H1 (cell line): ENCODE results near the gene NR2F2. TPM values are rescaled to one million over a fixed set of nuclear protein-coding genes. Genes with fewer than 3 reads are reported as not detected.

Source experiments
- CTCF ChIA-PET: fragments of 300-600 bp; sonication (Branson Sonifier 250); formaldehyde crosslinking; loops from one replicate; lab custom pipeline; 2021; ENCODE audit not compliant: partially characterized antibody; lab: Charles Lee
- POLR2A ChIA-PET: fragments of 300-600 bp; sonication (Branson Sonifier 250); formaldehyde crosslinking; loops from one replicate; lab custom pipeline; 2021; ENCODE audit warnings: inconsistent platforms; ENCODE audit not compliant: partially characterized antibody; lab: Charles Lee
- DNase-seq, 2 experiments: peaks; one replicate each; pipeline versions ENCODE4 v3.0.0 to v3.0.0-alpha.2; 2010 to 2022; ENCODE audit warnings: low spot score in 2 of 2, low read depth in 1 of 2, mixed read lengths in 1 of 2
- FAIRE-seq: peaks from 2 replicates; lab custom pipeline; 2011; peaks lifted over from hg19 to GRCh38; lab: Jason Lieb, UNC
- H2AFZ ChIP-seq: 2 replicates; pipeline ENCODE4 v1.8.1; 2012; ENCODE audit warnings: low read length, inconsistent platforms
- H2AK5ac ChIP-seq: 2 replicates; pipeline ENCODE4 v1.6.1; 2013; ENCODE audit warnings: low read depth, low read length
- H2BK120ac ChIP-seq: replicated peaks from 2 replicates; pipeline ENCODE3; 2013; ENCODE audit warnings: low read depth, low read length, inconsistent platforms
- H2BK12ac ChIP-seq: 2 replicates; pipeline ENCODE4 v1.6.1; 2013; ENCODE audit warnings: low read depth, low read length
- H2BK15ac ChIP-seq: 2 replicates; pipeline ENCODE4 v1.6.1; 2013; ENCODE audit warnings: low read length
- H2BK20ac ChIP-seq: 2 replicates; pipeline ENCODE4 v1.6.1; 2013; ENCODE audit warnings: low read length
- H2BK5ac ChIP-seq: 2 replicates; pipeline ENCODE4 v1.6.1; 2013; ENCODE audit warnings: low read depth, low read length
- H3K14ac ChIP-seq: 2 replicates; pipeline ENCODE4 v1.6.1; 2013; ENCODE audit warnings: inconsistent platforms; ENCODE audit not compliant: insufficient read length
- H3K18ac ChIP-seq: 2 replicates; pipeline ENCODE4 v1.6.1; 2013; ENCODE audit warnings: low read length; ENCODE audit errors: extremely low read depth
- H3K23ac ChIP-seq: 2 replicates; pipeline ENCODE4 v1.6.1; 2013; ENCODE audit warnings: inconsistent platforms; ENCODE audit not compliant: insufficient read length
- H3K23me2 ChIP-seq: 2 replicates; pipeline ENCODE4 v1.6.1; 2013; ENCODE audit warnings: low read depth, low read length
- H3K27ac ChIP-seq: 2 replicates; pipeline ENCODE4 v1.6.1; 2011; ENCODE audit warnings: low read depth, low read length, inconsistent platforms
- H3K27me3 ChIP-seq, 4 experiments: replicated peaks in 1 of 4; 1 replicate in 1 of 4; 2 replicates in 3 of 4; pipeline versions ENCODE4 v1.6.1 to v1.8.1; 2011 to 2013; ENCODE audit warnings: low read length in 3 of 4, mild to moderate bottlenecking in 3 of 4, inconsistent platforms in 2 of 4, mixed read lengths in 2 of 4, moderate library complexity in 1 of 4; ENCODE audit not compliant: control insufficient read depth in 3 of 4, insufficient read depth in 3 of 4; ENCODE audit errors: extremely low read depth in 1 of 4
- H3K36me3 ChIP-seq, 4 experiments: 2 replicates each; pipeline versions ENCODE4 v1.6.1 to v1.8.1; 2011 to 2013; ENCODE audit warnings: mild to moderate bottlenecking in 4 of 4, low read length in 3 of 4, moderate library complexity in 2 of 4, control low read depth in 1 of 4, inconsistent platforms in 1 of 4; ENCODE audit not compliant: insufficient read depth in 4 of 4, control insufficient read depth in 2 of 4
- H3K4ac ChIP-seq: replicated peaks from 2 replicates; pipeline ENCODE3; 2013; ENCODE audit warnings: low read length, low read depth, mixed read lengths, inconsistent platforms; ENCODE audit not compliant: insufficient read length
- H3K4me1 ChIP-seq, 4 experiments: replicated peaks in 1 of 4; 1 replicate in 1 of 4; 2 replicates in 3 of 4; pipeline versions ENCODE4 v1.6.1 to v1.8.1; 2011 to 2013; ENCODE audit warnings: low read length in 3 of 4, inconsistent platforms in 2 of 4, mixed read lengths in 1 of 4; ENCODE audit not compliant: insufficient read depth in 4 of 4, control insufficient read depth in 3 of 4
- H3K4me2 ChIP-seq, 2 experiments: 2 replicates each; pipeline versions ENCODE4 v1.6.1 to v1.8.1; 2011 to 2013; ENCODE audit warnings: low read depth in 2 of 2, low read length in 2 of 2, control low read depth in 1 of 2, inconsistent platforms in 1 of 2, mild to moderate bottlenecking in 1 of 2; ENCODE audit not compliant: insufficient read depth in 1 of 2
- H3K4me3 ChIP-seq, 4 experiments: fragments of 200-600, 300-600 bp in 1 of 4; sonication (generic), shearing (Covaris generic), sonication (Bioruptor Twin) in 1 of 4; 2 replicates each; pipeline versions ENCODE4 v1.5.1 to v1.8.1; 2011 to 2016; ENCODE audit warnings: low read length in 4 of 4, low read depth in 3 of 4, control low read depth in 2 of 4, inconsistent platforms in 2 of 4, mild to moderate bottlenecking in 2 of 4, mixed read lengths in 1 of 4, moderate library complexity in 1 of 4; ENCODE audit not compliant: insufficient read depth in 2 of 4; ENCODE audit errors: extremely low read depth in 1 of 4
- H3K56ac ChIP-seq: replicated peaks from 2 replicates; pipeline ENCODE3; 2013; ENCODE audit warnings: low read depth, mild to moderate bottlenecking, mixed read lengths, low read length, inconsistent platforms; ENCODE audit not compliant: insufficient read length
- H3K79me1 ChIP-seq: 2 replicates; pipeline ENCODE4 v1.6.1; 2013; ENCODE audit warnings: low read depth, low read length, control low read depth
- H3K79me2 ChIP-seq, 2 experiments: 2 replicates each; pipeline versions ENCODE4 v1.6.1 to v1.8.1; 2012 to 2013; ENCODE audit warnings: low read length in 2 of 2, mild to moderate bottlenecking in 2 of 2, inconsistent platforms in 1 of 2; ENCODE audit not compliant: insufficient read depth in 2 of 2, control insufficient read depth in 1 of 2
- H3K9ac ChIP-seq, 4 experiments: replicated peaks in 1 of 4; 1 replicate in 1 of 4; 2 replicates in 3 of 4; pipeline versions ENCODE4 v1.6.1 to v1.8.1; 2011 to 2013; ENCODE audit warnings: low read depth in 3 of 4, low read length in 3 of 4, control low read depth in 2 of 4, mild to moderate bottlenecking in 2 of 4, moderate library complexity in 2 of 4, inconsistent platforms in 1 of 4; ENCODE audit errors: extremely low read depth in 1 of 4
- H3K9me3 ChIP-seq, 2 experiments: 2 replicates each; pipeline versions ENCODE4 v1.6.1 to v1.8.1; 2012 to 2013; ENCODE audit warnings: mild to moderate bottlenecking in 2 of 2, moderate library complexity in 2 of 2, control low read depth in 1 of 2, inconsistent platforms in 1 of 2, low read depth in 1 of 2, low read length in 1 of 2, mixed read lengths in 1 of 2; ENCODE audit not compliant: insufficient read depth in 2 of 2
- H4K20me1 ChIP-seq, 2 experiments: replicated peaks in 1 of 2; 2 replicates each; pipeline versions ENCODE3 to v1.8.1; 2011 to 2013; ENCODE audit warnings: inconsistent platforms in 2 of 2, low read length in 2 of 2, mild to moderate bottlenecking in 1 of 2; ENCODE audit not compliant: insufficient read depth in 2 of 2, control insufficient read depth in 1 of 2
- H4K5ac ChIP-seq: 2 replicates; pipeline ENCODE4 v1.6.1; 2013; ENCODE audit warnings: low read length, low read depth, mixed read lengths, inconsistent platforms; ENCODE audit not compliant: insufficient read length
- H4K8ac ChIP-seq: 2 replicates; pipeline ENCODE4 v1.8.0; 2013; ENCODE audit warnings: mild to moderate bottlenecking, moderate library complexity, low read length, inconsistent platforms; ENCODE audit not compliant: insufficient read depth; ENCODE audit errors: extremely low read depth
- H4K91ac ChIP-seq: replicated peaks from 2 replicates; pipeline ENCODE3; 2013; ENCODE audit warnings: low read length, mixed read lengths, inconsistent platforms; ENCODE audit not compliant: insufficient read length
- ASH2L ChIP-seq: fragments of 200-600, 300-600 bp; sonication (generic); IDR thresholded peaks from one replicate; pipeline ENCODE4 v1.7.1; 2017; ENCODE audit warnings: low read length
- CTBP2 ChIP-seq: IDR thresholded peaks from 2 replicates; pipeline ENCODE4 v1.7.0; 2011; ENCODE audit warnings: borderline replicate concordance, mild to moderate bottlenecking, moderate library complexity, mixed read lengths, low read length; ENCODE audit not compliant: insufficient read depth, insufficient read length
- EGR1 ChIP-seq: IDR thresholded peaks from 2 replicates; pipeline ENCODE4 v1.6.1; 2011; ENCODE audit warnings: low read depth, low read length, borderline replicate concordance
- GTF2F1 ChIP-seq: IDR thresholded peaks from 2 replicates; pipeline ENCODE4 v1.6.1; 2012; ENCODE audit warnings: low read depth, low read length, improper control_type of control experiment, borderline replicate concordance
- KDM4A ChIP-seq: IDR thresholded peaks from one replicate; pipeline ENCODE4 v1.7.1; 2012; ENCODE audit warnings: low read depth, mild to moderate bottlenecking, moderate library complexity, low read length, inconsistent platforms; ENCODE audit not compliant: severe bottlenecking
- POLR2A ChIP-seq, 2 experiments: IDR thresholded peaks; 1 replicate in 1 of 2; 2 replicates in 1 of 2; pipeline ENCODE4 v1.6.1; 2011; ENCODE audit warnings: low read depth in 2 of 2, low read length in 2 of 2, mild to moderate bottlenecking in 2 of 2; ENCODE audit errors: control extremely low read depth in 1 of 2
- RAD21 ChIP-seq, 2 experiments: IDR thresholded peaks in 1 of 2; conservative IDR thresholded peaks in 1 of 2; 2 replicates each; pipeline ENCODE4 v1.6.1; 2011; ENCODE audit warnings: low read depth in 2 of 2, low read length in 2 of 2, improper control_type of control experiment in 1 of 2, inconsistent platforms in 1 of 2, mild to moderate bottlenecking in 1 of 2, moderate library complexity in 1 of 2
- WGBS, 2 experiments: shearing (Covaris generic) in 1 of 2; methylation state at CpG; one replicate each; pipeline versions ENCODE4 v1.1.6 to v1.1.7; 2013 to 2015; ENCODE audit warnings: low lambda C conversion rate in 2 of 2, mixed read lengths in 2 of 2, inconsistent platforms in 1 of 2, low coverage in 1 of 2, missing lambda C conversion rate in 1 of 2; ENCODE audit not compliant: insufficient replicate concordance in 2 of 2, insufficient coverage in 1 of 2, insufficient read length in 1 of 2; ENCODE audit errors: extremely low coverage in 1 of 2, missing lambda C conversion rate in 1 of 2; 5-methylcytosine and 5-hydroxymethylcytosine counted together
- polyA plus RNA-seq, 7 experiments: library from polyadenylated mRNA; depleted of rRNA in 3 of 7; stranded (reverse) in 5 of 7; unstranded in 2 of 7; fragments of >200 nt in 5 of 7; fragments of 200-250 nt in 2 of 7; gene quantifications; 1 replicate in 5 of 7; 2 replicates in 1 of 7; 4 replicates in 1 of 7; pipeline versions ENCODE4 v1.2.1 to v1.2.3, GENCODE V29; 2011 to 2013; ENCODE audit warnings: missing spikeins in 2 of 7, mixed read lengths in 2 of 7
- total RNA-seq: library from RNA; stranded (reverse); fragmentation: NEBNext Ultra II Directional; extraction: Animal tissue kit (Norgen Biotek cat#: 25700); gene quantifications from 2 replicates; pipeline ENCODE4 v1.2.1, GENCODE V29; 2021
- TF ChIP-seq, protein P1 (sequence below), 3 experiments: IDR thresholded peaks; 1 replicate in 2 of 3; 2 replicates in 1 of 3; pipeline versions ENCODE4 v1.5.1 to v1.6.1; 2011; ENCODE audit warnings: low read length in 3 of 3, mild to moderate bottlenecking in 3 of 3, inconsistent platforms in 2 of 3, low read depth in 1 of 3, moderate library complexity in 1 of 3; ENCODE audit not compliant: insufficient read depth in 1 of 3; ENCODE audit errors: control extremely low read depth in 1 of 3

NR2F2 gene
- total and polyA plus RNA-seq, 2 of the 8 experiments (the other 6 are each of a cell fraction or from before 2014, with no cell fraction given), result 0.03 TPM; not detected in 1

GRCh38 chr15:96353930-96354730 is 23.6 kb downstream of the NR2F2 start:
- H4K5ac ChIP-seq, result no peak overlapping the region
- FAIRE-seq (no peak), DNase-seq (peak in 1 of 2 experiments; percentile 81)
- peak overlapping the region; percentile 58 to 70 for H3K4me2 ChIP-seq
- H2BK20ac ChIP-seq, result no peak overlapping the region
- no peak overlapping the region for H3K18ac ChIP-seq
- peaks cover 16 to 33% of the 10 kb centered on the region in 2 experiments for H4K20me1 ChIP-seq
- H2AFZ ChIP-seq, result no peak overlapping the region
- no peak overlapping the region for H2AK5ac ChIP-seq
- no peak overlapping the region for H3K14ac ChIP-seq
- no peak overlapping the region for H3K23ac ChIP-seq
- no peaks in the 10 kb centered on the region for H3K36me3 ChIP-seq
- H3K4me1 ChIP-seq, result peaks cover 3 to 22% (median 10%) of the 10 kb centered on the region in 4 experiments; a peak in 6 of 7 replicates
- H3K4me3 ChIP-seq, result peak overlapping the region; percentile 26 to 53 (median 32); a peak in 7 of 8 replicates
- no peak overlapping the region for H4K8ac ChIP-seq
- ChIA-PET CTCF (interaction anchor here (0.6 to 4.9 kb wide), 21 partner anchors 9 to 1776 kb away, joined by 3 to 58 read pairs (median 5); partner anchors contain the start of gene NR2F2), POLR2A (interaction anchor here (0.6 to 1.2 kb wide), 5 partner anchors 9 to 56 kb away, joined by 3 read pairs; no protein-coding TSS in a partner anchor)
- no peak overlapping the region for H2BK15ac ChIP-seq
- H3K23me2 ChIP-seq, result peaks cover 1% of the 10 kb centered on the region; the same call in 1 of the 2 replicates
- no peak overlapping the region for H3K27ac ChIP-seq
- H3K79me1 ChIP-seq, result no peaks in the 10 kb centered on the region
- no peak overlapping the region for H3K4ac ChIP-seq
- H3K79me2 ChIP-seq, result no peaks in the 10 kb centered on the region
- H2BK12ac ChIP-seq, result 0 out of 2 replicates have a peak overlapping the region, but pooled peaks have one; percentile 27
- H2BK120ac ChIP-seq, result no peak overlapping the region
- no peak overlapping the region for H3K9ac ChIP-seq
- 5% methylated on average over 61 of the region's 67 CpGs; no CpG with 5 or more reads in 1 of the 2 experiments for WGBS, 2 experiments
- peaks cover 93 to 100% (median 99%) of the 10 kb centered on the region in 4 experiments for H3K27me3 ChIP-seq
- no peaks in the 10 kb centered on the region for H3K9me3 ChIP-seq
- H3K56ac ChIP-seq, result no peak overlapping the region
- H4K91ac ChIP-seq, result no peak overlapping the region
- H2BK5ac ChIP-seq, result no peak overlapping the region
- TF ChIP-seq GTF2F1 (no peak), KDM4A (peak; percentile 37), EGR1 (0 out of 2 replicates have a peak, but pooled peaks have one; percentile 14), ASH2L (peak; percentile 46), RAD21 (IDR thresholded peaks at IDR 0.05 in 1 of 2, conservative IDR thresholded peaks at IDR 0.05 in 1 of 2; ENCODE audit: low read depth in 2 of 2, low read length in 2 of 2) (peak; percentile 40; a peak in 3 of 4 replicates), CTBP2 (peak; percentile 1), POLR2A (IDR thresholded peaks at IDR 0.05; ENCODE audit: control extremely low read depth in 1 of 2, low read depth in 2 of 2, low read length in 2 of 2) (no peak)
- TF ChIP-seq, protein P1, sequence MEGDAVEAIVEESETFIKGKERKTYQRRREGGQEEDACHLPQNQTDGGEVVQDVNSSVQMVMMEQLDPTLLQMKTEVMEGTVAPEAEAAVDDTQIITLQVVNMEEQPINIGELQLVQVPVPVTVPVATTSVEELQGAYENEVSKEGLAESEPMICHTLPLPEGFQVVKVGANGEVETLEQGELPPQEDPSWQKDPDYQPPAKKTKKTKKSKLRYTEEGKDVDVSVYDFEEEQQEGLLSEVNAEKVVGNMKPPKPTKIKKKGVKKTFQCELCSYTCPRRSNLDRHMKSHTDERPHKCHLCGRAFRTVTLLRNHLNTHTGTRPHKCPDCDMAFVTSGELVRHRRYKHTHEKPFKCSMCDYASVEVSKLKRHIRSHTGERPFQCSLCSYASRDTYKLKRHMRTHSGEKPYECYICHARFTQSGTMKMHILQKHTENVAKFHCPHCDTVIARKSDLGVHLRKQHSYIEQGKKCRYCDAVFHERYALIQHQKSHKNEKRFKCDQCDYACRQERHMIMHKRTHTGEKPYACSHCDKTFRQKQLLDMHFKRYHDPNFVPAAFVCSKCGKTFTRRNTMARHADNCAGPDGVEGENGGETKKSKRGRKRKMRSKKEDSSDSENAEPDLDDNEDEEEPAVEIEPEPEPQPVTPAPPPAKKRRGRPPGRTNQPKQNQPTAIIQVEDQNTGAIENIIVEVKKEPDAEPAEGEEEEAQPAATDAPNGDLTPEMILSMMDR (IDR thresholded peaks at IDR 0.05; ENCODE audit: control extremely low read depth in 1 of 3, insufficient read depth in 1 of 3, low read depth in 1 of 3, low read length in 3 of 3), result peak; percentile 59 to 81 (median 72)
